Measurements from ENCODE around the gene RUNX1.

RUNX1 gene

GRCh38 chr21:34762786-34763185 lies 286.3 kb downstream of the RUNX1 start:
- DNase-seq = no peak

DNA sequence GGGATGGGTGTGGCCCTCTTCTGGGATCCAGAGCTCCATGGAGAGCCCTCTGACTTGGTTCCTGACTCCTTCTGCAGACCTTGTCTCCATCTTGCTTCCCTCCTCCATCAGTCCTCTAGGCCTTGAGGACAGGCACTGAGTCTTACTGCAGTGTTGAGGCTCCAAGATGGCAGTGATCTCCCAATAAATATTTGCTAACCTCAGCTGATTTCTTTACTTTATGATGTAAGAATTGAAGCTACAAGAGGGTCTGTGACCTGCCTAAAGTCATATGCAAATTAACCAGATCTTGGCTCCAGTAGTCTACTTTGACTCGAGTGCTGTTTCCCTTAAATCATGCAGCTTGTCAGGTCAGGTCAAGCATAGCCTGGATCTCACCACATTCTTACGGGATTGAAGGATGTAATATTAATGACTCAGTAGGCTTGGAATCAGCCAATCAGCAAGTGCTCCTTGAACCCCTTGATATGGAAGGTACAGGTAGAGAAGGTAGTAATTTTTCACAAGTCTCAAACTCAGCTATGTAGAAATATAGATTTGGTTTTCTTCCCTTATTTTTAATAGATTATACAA lies 287.3 kb downstream of the RUNX1 start:
- no peak for DNase-seq

DNA sequence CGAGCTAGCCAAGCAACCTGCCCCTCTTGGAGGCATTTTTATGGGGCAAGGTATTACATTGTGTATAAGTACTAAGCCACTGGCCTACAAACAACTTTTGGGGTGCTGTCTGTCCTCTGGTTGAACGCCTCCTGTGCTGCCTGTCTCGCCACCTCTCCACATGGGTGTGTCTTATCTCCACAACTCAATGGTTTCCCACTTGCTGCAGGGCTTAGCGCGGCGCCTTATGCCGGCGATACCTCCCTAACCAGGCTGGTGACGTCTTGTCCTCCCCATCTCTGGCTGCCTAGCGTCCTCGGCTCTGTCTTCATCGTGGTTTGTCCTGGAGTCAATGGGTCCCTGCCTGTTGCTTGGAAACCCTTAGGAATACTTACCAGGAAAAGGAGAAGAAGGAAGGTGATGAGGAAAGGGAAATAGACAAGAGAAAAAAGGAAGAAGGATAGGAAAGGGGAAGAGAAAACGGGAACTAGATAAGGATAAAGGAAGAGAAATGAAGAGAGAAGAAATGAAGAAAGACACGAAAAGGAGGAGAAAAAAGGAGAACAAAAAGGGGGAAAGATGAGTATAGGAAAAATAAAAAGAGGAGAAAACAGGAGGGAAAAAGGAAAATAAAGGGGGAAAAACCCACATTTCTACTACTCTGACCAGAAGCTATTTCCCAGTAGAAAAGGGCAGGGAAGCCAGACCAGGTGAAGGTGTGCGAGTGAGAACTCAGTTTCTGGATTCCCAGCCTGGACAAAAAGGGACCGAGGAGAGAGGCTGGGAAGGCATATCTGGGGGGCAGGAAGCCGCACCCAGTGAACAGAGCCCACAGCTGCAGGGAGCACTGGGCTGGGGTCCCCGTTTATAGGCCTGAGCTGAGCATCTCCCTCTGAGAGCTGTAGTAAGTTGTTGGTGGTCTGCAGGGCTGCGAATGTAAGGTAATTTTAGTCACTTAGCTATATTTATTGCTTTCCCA lies 294.1 kb downstream of the RUNX1 start:
- no peak for DNase-seq

GRCh38 chr21:34748862-34749261 lies 300.2 kb downstream of the RUNX1 start:
- no peak for DNase-seq

GRCh38 chr21:34745557-34746255 lies 303.4 kb downstream of the RUNX1 start:
- peak; percentile 40 for DNase-seq

DNA sequence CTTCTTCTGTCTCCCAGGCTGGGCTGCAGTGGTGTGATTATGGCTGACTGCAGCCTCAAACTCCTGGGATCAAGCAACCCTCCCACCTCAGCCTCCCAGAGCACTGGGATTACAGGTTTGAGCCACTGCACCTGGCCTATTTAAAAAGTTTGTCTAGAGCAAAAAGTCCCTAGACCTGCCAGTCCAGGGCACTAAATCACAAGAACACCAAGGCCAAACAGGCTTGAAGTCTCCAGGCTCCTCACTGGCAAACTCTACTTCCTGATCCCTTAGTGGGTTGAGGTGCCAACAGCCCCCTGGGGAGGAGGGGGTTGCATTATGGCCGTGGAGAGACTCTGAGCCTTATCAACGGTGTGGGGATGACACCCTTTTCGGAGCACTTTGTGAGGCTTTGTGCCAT lies 304.3 kb downstream of the RUNX1 start:
- no peak for DNase-seq

DNA sequence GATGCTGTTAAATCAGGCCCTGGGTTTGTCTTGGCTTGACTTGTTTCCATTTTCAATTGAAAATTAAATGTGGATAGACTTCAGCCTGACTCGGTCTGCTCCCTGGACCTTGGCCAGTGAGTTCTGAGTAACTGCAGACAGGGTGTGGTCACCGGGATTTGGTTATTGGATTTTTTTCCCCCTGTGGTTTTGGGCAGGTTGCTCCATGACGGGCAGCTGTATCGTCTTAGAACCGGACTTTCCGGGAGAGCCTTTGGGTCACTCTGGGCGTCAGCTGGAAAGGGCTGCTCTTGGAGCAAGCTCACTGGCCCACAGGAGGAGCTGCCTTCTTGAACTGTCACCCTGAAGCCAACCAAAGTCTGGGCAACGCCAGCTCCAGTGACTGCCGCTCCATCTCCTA lies 305.3 kb downstream of the RUNX1 start:
- no peak for DNase-seq

DNA sequence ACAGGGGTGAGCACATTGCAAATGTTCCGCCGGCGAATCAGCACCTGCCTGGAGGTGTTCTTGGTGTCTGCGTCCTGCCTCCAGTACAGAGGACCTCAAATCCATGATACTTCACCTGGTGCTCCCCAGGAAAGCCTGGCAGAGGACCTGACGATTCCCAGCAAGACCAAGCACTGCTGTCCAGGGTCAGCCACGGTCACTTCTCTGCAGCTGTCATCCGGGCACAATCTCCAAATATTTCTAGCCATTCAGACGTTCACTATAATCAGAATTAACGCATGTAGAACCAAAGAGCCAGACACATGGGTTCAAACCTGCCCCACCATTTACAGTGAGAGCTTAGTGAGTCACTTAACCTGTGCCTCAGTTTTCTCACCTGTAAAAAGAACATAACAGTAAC lies 305.8 kb downstream of the RUNX1 start:
- DNase-seq = no peak

GRCh38 chr21:34740198-34740597 lies 308.9 kb downstream of the RUNX1 start:
- no peak for DNase-seq
